ENCODE measurements around the gene ALCAM. TPM values are rescaled to one million over a fixed set of nuclear protein-coding genes. Genes with fewer than 3 reads are reported as not detected.

The ALCAM gene
- polyA plus RNA-seq, 1 donor from 2014 or later, result 94.7 TPM

DNA sequence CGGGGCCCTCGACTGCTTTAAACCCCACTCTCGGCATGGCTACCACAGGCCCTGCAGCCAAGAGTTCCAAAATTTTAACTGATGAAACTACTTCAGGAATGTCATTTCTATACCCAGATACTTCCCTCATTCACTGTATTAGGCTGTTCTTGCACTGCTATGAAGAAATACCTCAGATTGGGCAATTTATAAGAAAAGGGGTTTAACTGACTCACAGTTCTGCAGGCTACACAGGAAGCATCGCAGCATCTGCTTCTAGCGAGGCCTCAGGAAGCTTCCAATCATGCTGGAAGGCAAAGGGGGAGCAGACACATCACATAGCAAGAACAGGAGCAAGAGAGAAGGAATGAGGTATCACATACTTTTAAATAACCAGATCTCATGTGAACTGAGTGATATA, 21.6 kb upstream of the ALCAM start:
- H3K4me3 ChIP-seq (ENCODE audit: low read length), result no peak overlapping the region
- H3K9me2 ChIP-seq (ENCODE audit: insufficient read depth, low read length), result no peaks in the 10 kb centered on the region
- no peaks in the 10 kb centered on the region for H3K9me3 ChIP-seq (ENCODE audit: low read length)
- H3K27me3 ChIP-seq (ENCODE audit: insufficient read depth, low read depth, low read length), result no peaks in the 10 kb centered on the region
- H3K36me3 ChIP-seq (ENCODE audit: insufficient read depth, low read length), result no peaks in the 10 kb centered on the region
- no peaks in the 10 kb centered on the region for H3K79me2 ChIP-seq (replicated peaks; ENCODE audit: insufficient read depth, low read length)
- H3F3A ChIP-seq (ENCODE audit: insufficient read depth, low read length, poor library complexity, severe bottlenecking), result no peaks in the 10 kb centered on the region
- no peak overlapping the region for H2AFZ ChIP-seq (ENCODE audit: low read depth, low read length)
- H3K27ac ChIP-seq (ENCODE audit: low read length), result no peak overlapping the region
- TF ChIP-seq RAD21 (conservative IDR thresholded peaks at IDR 0.05) (no peak), EZH2 (IDR thresholded peaks at IDR 0.05; ENCODE audit: borderline replicate concordance, insufficient read depth, low read length, poor library complexity, severe bottlenecking) (no peak), EP300 (conservative IDR thresholded peaks at IDR 0.05; ENCODE audit: poor library complexity, severe bottlenecking) (no peak), MXI1 (conservative IDR thresholded peaks at IDR 0.05; ENCODE audit: poor library complexity, severe bottlenecking) (no peak), POLR2AphosphoS5 (IDR thresholded peaks at IDR 0.05) (no peak), TAF1 (IDR thresholded peaks at IDR 0.05; ENCODE audit: low read depth) (no peak), SMC3 (conservative IDR thresholded peaks at IDR 0.05; ENCODE audit: poor library complexity) (no peak)
- TF ChIP-seq, protein P1, sequence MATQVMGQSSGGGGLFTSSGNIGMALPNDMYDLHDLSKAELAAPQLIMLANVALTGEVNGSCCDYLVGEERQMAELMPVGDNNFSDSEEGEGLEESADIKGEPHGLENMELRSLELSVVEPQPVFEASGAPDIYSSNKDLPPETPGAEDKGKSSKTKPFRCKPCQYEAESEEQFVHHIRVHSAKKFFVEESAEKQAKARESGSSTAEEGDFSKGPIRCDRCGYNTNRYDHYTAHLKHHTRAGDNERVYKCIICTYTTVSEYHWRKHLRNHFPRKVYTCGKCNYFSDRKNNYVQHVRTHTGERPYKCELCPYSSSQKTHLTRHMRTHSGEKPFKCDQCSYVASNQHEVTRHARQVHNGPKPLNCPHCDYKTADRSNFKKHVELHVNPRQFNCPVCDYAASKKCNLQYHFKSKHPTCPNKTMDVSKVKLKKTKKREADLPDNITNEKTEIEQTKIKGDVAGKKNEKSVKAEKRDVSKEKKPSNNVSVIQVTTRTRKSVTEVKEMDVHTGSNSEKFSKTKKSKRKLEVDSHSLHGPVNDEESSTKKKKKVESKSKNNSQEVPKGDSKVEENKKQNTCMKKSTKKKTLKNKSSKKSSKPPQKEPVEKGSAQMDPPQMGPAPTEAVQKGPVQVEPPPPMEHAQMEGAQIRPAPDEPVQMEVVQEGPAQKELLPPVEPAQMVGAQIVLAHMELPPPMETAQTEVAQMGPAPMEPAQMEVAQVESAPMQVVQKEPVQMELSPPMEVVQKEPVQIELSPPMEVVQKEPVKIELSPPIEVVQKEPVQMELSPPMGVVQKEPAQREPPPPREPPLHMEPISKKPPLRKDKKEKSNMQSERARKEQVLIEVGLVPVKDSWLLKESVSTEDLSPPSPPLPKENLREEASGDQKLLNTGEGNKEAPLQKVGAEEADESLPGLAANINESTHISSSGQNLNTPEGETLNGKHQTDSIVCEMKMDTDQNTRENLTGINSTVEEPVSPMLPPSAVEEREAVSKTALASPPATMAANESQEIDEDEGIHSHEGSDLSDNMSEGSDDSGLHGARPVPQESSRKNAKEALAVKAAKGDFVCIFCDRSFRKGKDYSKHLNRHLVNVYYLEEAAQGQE (IDR thresholded peaks at IDR 0.05; ENCODE audit: borderline replicate concordance), result no peak
- TF ChIP-seq, protein P2, sequence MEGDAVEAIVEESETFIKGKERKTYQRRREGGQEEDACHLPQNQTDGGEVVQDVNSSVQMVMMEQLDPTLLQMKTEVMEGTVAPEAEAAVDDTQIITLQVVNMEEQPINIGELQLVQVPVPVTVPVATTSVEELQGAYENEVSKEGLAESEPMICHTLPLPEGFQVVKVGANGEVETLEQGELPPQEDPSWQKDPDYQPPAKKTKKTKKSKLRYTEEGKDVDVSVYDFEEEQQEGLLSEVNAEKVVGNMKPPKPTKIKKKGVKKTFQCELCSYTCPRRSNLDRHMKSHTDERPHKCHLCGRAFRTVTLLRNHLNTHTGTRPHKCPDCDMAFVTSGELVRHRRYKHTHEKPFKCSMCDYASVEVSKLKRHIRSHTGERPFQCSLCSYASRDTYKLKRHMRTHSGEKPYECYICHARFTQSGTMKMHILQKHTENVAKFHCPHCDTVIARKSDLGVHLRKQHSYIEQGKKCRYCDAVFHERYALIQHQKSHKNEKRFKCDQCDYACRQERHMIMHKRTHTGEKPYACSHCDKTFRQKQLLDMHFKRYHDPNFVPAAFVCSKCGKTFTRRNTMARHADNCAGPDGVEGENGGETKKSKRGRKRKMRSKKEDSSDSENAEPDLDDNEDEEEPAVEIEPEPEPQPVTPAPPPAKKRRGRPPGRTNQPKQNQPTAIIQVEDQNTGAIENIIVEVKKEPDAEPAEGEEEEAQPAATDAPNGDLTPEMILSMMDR (IDR thresholded peaks at IDR 0.05; ENCODE audit: poor library complexity, severe bottlenecking), result no peak
- no peaks in the 10 kb centered on the region for H4K20me1 ChIP-seq (ENCODE audit: insufficient read depth)
- no peak overlapping the region for H3K9ac ChIP-seq (ENCODE audit: low read length)
- H3K4me2 ChIP-seq (ENCODE audit: low read length), result no peak overlapping the region

DNA sequence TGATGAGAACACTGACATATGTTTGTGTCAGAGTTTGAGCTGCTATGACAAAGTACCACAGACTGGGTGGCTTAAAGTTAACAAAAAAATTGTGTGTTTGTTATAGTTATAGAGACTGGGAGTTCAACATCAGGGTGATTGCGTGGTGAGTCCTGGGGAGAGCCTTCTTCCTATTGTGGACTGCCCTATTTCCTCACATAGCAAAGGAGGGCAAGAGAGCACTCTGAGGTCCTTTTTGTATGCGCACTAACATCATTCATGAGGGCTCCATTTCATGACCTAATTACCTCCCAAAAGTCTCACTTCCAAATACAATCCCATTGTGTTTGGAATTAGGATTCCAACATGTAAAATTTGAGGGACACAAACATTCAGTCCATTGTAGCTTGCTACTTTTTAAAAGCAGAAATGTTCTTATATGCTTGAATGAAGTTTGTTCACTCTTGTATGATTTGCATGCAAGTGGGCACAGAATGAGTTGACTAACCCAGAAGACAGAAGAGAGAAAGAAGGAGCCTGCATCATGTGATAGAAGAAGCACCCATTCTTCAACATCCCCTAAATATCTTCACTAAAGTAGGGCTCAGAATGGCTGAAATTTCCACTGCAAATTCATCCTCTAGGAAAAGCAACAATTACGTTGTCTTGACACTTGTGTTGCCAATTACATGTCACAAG, 18.9 kb upstream of the ALCAM start:
- no peak for TF ChIP-seq MXI1 (conservative IDR thresholded peaks at IDR 0.05; ENCODE audit: poor library complexity, severe bottlenecking)
- TF ChIP-seq POLR2AphosphoS5 (IDR thresholded peaks at IDR 0.05), result no peak
- TF ChIP-seq EZH2 (IDR thresholded peaks at IDR 0.05; ENCODE audit: borderline replicate concordance, insufficient read depth, low read length, poor library complexity, severe bottlenecking), result no peak
- TF ChIP-seq, protein P1 (IDR thresholded peaks at IDR 0.05; ENCODE audit: borderline replicate concordance), result no peak
- no peak for TF ChIP-seq EP300 (conservative IDR thresholded peaks at IDR 0.05; ENCODE audit: poor library complexity, severe bottlenecking)
- no peak for TF ChIP-seq RAD21 (conservative IDR thresholded peaks at IDR 0.05)
- TF ChIP-seq, protein P2 (IDR thresholded peaks at IDR 0.05; ENCODE audit: poor library complexity, severe bottlenecking), result no peak
- TF ChIP-seq SMC3 (conservative IDR thresholded peaks at IDR 0.05; ENCODE audit: poor library complexity), result no peak
- TF ChIP-seq TAF1 (IDR thresholded peaks at IDR 0.05; ENCODE audit: low read depth), result no peak
- Histone ChIP-seq H3K4me3 (ENCODE audit: low read length) (no peak overlapping the region), H3K27ac (ENCODE audit: low read length) (no peak overlapping the region), H3K9me3 (ENCODE audit: low read length) (no peaks in the 10 kb centered on the region), H3K9ac (ENCODE audit: low read length) (no peak overlapping the region), H3F3A (ENCODE audit: insufficient read depth, low read length, poor library complexity, severe bottlenecking) (no peaks in the 10 kb centered on the region), H3K79me2 (replicated peaks; ENCODE audit: insufficient read depth, low read length) (no peaks in the 10 kb centered on the region), H4K20me1 (ENCODE audit: insufficient read depth) (no peaks in the 10 kb centered on the region), H3K27me3 (ENCODE audit: insufficient read depth, low read depth, low read length) (no peaks in the 10 kb centered on the region), H3K4me2 (ENCODE audit: low read length) (no peak overlapping the region), H2AFZ (ENCODE audit: low read depth, low read length) (no peak overlapping the region), H3K9me2 (ENCODE audit: insufficient read depth, low read length) (no peaks in the 10 kb centered on the region), H3K36me3 (ENCODE audit: insufficient read depth, low read length) (no peaks in the 10 kb centered on the region)

Data from neural cell (in vitro differentiated cells).